H9 (cell line): ENCODE measurements around the gene C2CD2. TPM values are rescaled to one million over a fixed set of nuclear protein-coding genes. Genes with fewer than 3 reads are reported as not detected.

Experiments used
- DNase-seq: peaks from one replicate; pipeline ENCODE4 v3.0.0-alpha.2; 2017
- H2AFZ ChIP-seq: one replicate; pipeline ENCODE4 v1.6.1; 2013; ENCODE audit warnings: mild to moderate bottlenecking, low read length, control low read depth, moderate library complexity
- H2AK5ac ChIP-seq: 2 replicates; pipeline ENCODE4 v1.6.1; 2013; ENCODE audit warnings: low read length, control low read depth, mixed read lengths; ENCODE audit not compliant: insufficient read length
- H2BK120ac ChIP-seq: one replicate; pipeline ENCODE4 v1.6.1; 2013; ENCODE audit warnings: low read depth, mild to moderate bottlenecking, low read length, control low read depth, inconsistent platforms; ENCODE audit not compliant: poor library complexity, severe bottlenecking
- H2BK12ac ChIP-seq: 2 replicates; pipeline ENCODE4 v1.6.1; 2013; ENCODE audit warnings: low read length, control low read depth, mixed read lengths, low read depth; ENCODE audit not compliant: insufficient read length
- H2BK15ac ChIP-seq: 2 replicates; pipeline ENCODE4 v1.6.1; 2013; ENCODE audit warnings: low read depth, low read length, control low read depth
- H2BK20ac ChIP-seq: one replicate; pipeline ENCODE4 v1.6.1; 2013; ENCODE audit warnings: low read depth, mild to moderate bottlenecking, low read length, control low read depth, inconsistent platforms; ENCODE audit not compliant: poor library complexity, severe bottlenecking
- H2BK5ac ChIP-seq: 2 replicates; pipeline ENCODE4 v1.6.1; 2013; ENCODE audit warnings: low read length, control low read depth, mixed read lengths; ENCODE audit not compliant: insufficient read length
- H3K14ac ChIP-seq: 2 replicates; pipeline ENCODE4 v1.6.1; 2013; ENCODE audit warnings: low read length, control low read depth; ENCODE audit not compliant: insufficient read depth
- H3K18ac ChIP-seq: 2 replicates; pipeline ENCODE4 v1.6.1; 2013; ENCODE audit warnings: low read depth, mild to moderate bottlenecking, mixed read lengths, low read length, control low read depth; ENCODE audit not compliant: insufficient read length
- H3K23ac ChIP-seq: 2 replicates; pipeline ENCODE4 v1.6.1; 2013; ENCODE audit warnings: low read length, control low read depth, mixed read lengths, low read depth; ENCODE audit not compliant: insufficient read length
- H3K23me2 ChIP-seq: 2 replicates; pipeline ENCODE4 v1.6.1; 2013; ENCODE audit warnings: low read depth, mild to moderate bottlenecking, mixed read lengths, low read length, control low read depth; ENCODE audit not compliant: insufficient read length, poor library complexity, severe bottlenecking
- H3K27ac ChIP-seq: 2 replicates; pipeline ENCODE4 v1.5.1; 2013; ENCODE audit warnings: low read length, control low read depth, mixed read lengths, low read depth; ENCODE audit not compliant: insufficient read length
- H3K27me3 ChIP-seq: 2 replicates; pipeline ENCODE4 v1.6.1; 2013; ENCODE audit warnings: low read length, control low read depth, inconsistent platforms; ENCODE audit not compliant: insufficient read depth
- H3K4ac ChIP-seq: 2 replicates; pipeline ENCODE4 v1.6.1; 2013; ENCODE audit warnings: low read depth, mild to moderate bottlenecking, control low read depth, inconsistent platforms, low read length, moderate library complexity
- H3K4me1 ChIP-seq: 2 replicates; pipeline ENCODE4 v1.6.1; 2013; ENCODE audit warnings: low read length, control low read depth, inconsistent platforms; ENCODE audit not compliant: insufficient read depth
- H3K4me2 ChIP-seq: 2 replicates; pipeline ENCODE4 v1.6.1; 2013; ENCODE audit warnings: low read length, control low read depth, mixed read lengths; ENCODE audit not compliant: insufficient read length, insufficient read depth
- H3K56ac ChIP-seq: 2 replicates; pipeline ENCODE4 v1.6.1; 2013; ENCODE audit warnings: low read depth, mild to moderate bottlenecking, mixed read lengths, low read length, control low read depth; ENCODE audit not compliant: insufficient read length
- H3K79me1 ChIP-seq: 2 replicates; pipeline ENCODE4 v1.6.1; 2013; ENCODE audit warnings: low read depth, mild to moderate bottlenecking, moderate library complexity, low read length, control low read depth, inconsistent platforms; ENCODE audit not compliant: insufficient read depth, poor library complexity, severe bottlenecking
- H3K79me2 ChIP-seq: 2 replicates; pipeline ENCODE4 v1.6.1; 2013; ENCODE audit warnings: low read length, control low read depth, inconsistent platforms; ENCODE audit not compliant: insufficient read depth
- H3K9ac ChIP-seq: 2 replicates; pipeline ENCODE4 v1.6.1; 2013; ENCODE audit warnings: low read length, control low read depth, mixed read lengths; ENCODE audit not compliant: insufficient read length; ENCODE audit errors: extremely low read depth
- H3K9me3 ChIP-seq: one replicate; pipeline ENCODE4 v1.6.1; 2013; ENCODE audit warnings: low read depth, low read length, inconsistent platforms; ENCODE audit not compliant: control insufficient read depth
- H3T11ph ChIP-seq: one replicate; pipeline ENCODE4 v1.6.1; 2013; ENCODE audit warnings: mild to moderate bottlenecking, low read length, control low read depth, inconsistent platforms
- H4K20me1 ChIP-seq: one replicate; pipeline ENCODE4 v1.6.1; 2013; ENCODE audit not compliant: control insufficient read depth, insufficient read length, insufficient read depth
- H4K5ac ChIP-seq: 2 replicates; pipeline ENCODE4 v1.6.1; 2013; ENCODE audit warnings: low read depth, mild to moderate bottlenecking, mixed read lengths, low read length, control low read depth; ENCODE audit not compliant: insufficient read length
- H4K8ac ChIP-seq: replicated peaks from 2 replicates; pipeline ENCODE4 v1.6.1; 2013; ENCODE audit warnings: low read length, control low read depth, mixed read lengths, low read depth; ENCODE audit not compliant: insufficient read length
- H4K91ac ChIP-seq: 2 replicates; pipeline ENCODE4 v1.6.1; 2013; ENCODE audit warnings: low read depth, mild to moderate bottlenecking, moderate library complexity, mixed read lengths, low read length, control low read depth; ENCODE audit not compliant: insufficient read length
- H3K27ac Mint-ChIP-seq, 3 experiments: 2 replicates in 2 of 3; 3 replicates in 1 of 3; pipeline ENCODE4 v1.8.0; 2020 to 2021; ENCODE audit warnings: mixed read lengths in 3 of 3, mild to moderate bottlenecking in 1 of 3, moderate library complexity in 1 of 3
- H3K27me3 Mint-ChIP-seq: 2 replicates; pipeline ENCODE4 v1.8.0; 2021; ENCODE audit warnings: low read depth, mild to moderate bottlenecking, moderate library complexity, mixed read lengths
- H3K36me3 Mint-ChIP-seq, 3 experiments: 2 replicates in 2 of 3; 3 replicates in 1 of 3; pipeline ENCODE4 v1.8.0; 2020 to 2021; ENCODE audit warnings: low read depth in 3 of 3, mixed read lengths in 3 of 3; ENCODE audit not compliant: insufficient read depth in 1 of 3
- H3K4me1 Mint-ChIP-seq, 2 experiments: 2 replicates each; pipeline ENCODE4 v1.8.0; 2020; ENCODE audit warnings: mixed read lengths in 2 of 2
- H3K4me3 Mint-ChIP-seq, 2 experiments: 2 replicates in 1 of 2; 3 replicates in 1 of 2; pipeline ENCODE4 v1.8.0; 2020 to 2021; ENCODE audit warnings: mild to moderate bottlenecking in 2 of 2, mixed read lengths in 2 of 2, moderate library complexity in 1 of 2
- H3K9me3 Mint-ChIP-seq, 2 experiments: 2 replicates in 1 of 2; 3 replicates in 1 of 2; pipeline ENCODE4 v1.8.0; 2020; ENCODE audit warnings: mild to moderate bottlenecking in 2 of 2, mixed read lengths in 2 of 2, moderate library complexity in 1 of 2
- CTCF ChIP-seq: fragments of 200-600 bp; sonication (generic); conservative IDR thresholded peaks from 3 replicates; pipeline ENCODE4 v1.8.0; 2021; ENCODE audit warnings: antibody characterized with exemption, mild to moderate bottlenecking
- WGBS: extraction: QIAGEN DNeasy Blood & Tissue Kit; methylation state at CpG from one replicate; pipeline ENCODE4 v1.1.7; 2013; ENCODE audit warnings: missing lambda C conversion rate, low lambda C conversion rate, mixed read lengths; ENCODE audit not compliant: insufficient read length; ENCODE audit errors: extremely low coverage; 5-methylcytosine and 5-hydroxymethylcytosine counted together
- total RNA-seq: library from RNA; stranded (reverse); gene quantifications from 2 replicates; pipeline ENCODE4 v1.2.1, GENCODE V29; 2021

The C2CD2 gene
- total RNA-seq, 1 experiment from 2014 or later, result 14.6 TPM

- Histone ChIP-seq H3K4ac (no peak overlapping the region), H4K8ac (no peak overlapping the region), H4K20me1 (no peaks in the 10 kb centered on the region), H3K9ac (no peak overlapping the region), H4K91ac (no peak overlapping the region), H2AK5ac (no peak overlapping the region), H3K56ac (no peak overlapping the region), H3K79me1 (no peaks in the 10 kb centered on the region), H3T11ph (no peak overlapping the region), H3K79me2 (no peaks in the 10 kb centered on the region), H2BK15ac (no peak overlapping the region), H3K23ac (no peak overlapping the region), H3K4me1 (no peaks in the 10 kb centered on the region), H2BK120ac (no peak overlapping the region), H3K23me2 (no peaks in the 10 kb centered on the region), H3K14ac (no peak overlapping the region; the same call in 1 of the 2 replicates), H2BK12ac (no peak overlapping the region), H3K27ac (no peak overlapping the region), H3K27me3 (no peaks in the 10 kb centered on the region), H3K9me3 (no peaks in the 10 kb centered on the region), H2AFZ (no peak overlapping the region), H2BK5ac (no peak overlapping the region), H4K5ac (no peak overlapping the region), H3K18ac (no peak overlapping the region), H2BK20ac (no peak overlapping the region), H3K4me2 (no peak overlapping the region)
- no peak overlapping the region; a peak in 1 of 7 replicates for H3K27ac Mint-ChIP-seq
- no peaks in the 10 kb centered on the region for H3K27me3 Mint-ChIP-seq
- no peak overlapping the region for H3K4me3 Mint-ChIP-seq
- TF ChIP-seq CTCF, result no peak
- H3K9me3 Mint-ChIP-seq, result no peaks in the 10 kb centered on the region
- no peak for DNase-seq
- H3K36me3 Mint-ChIP-seq, result peaks cover 1 to 13% (median 11%) of the 10 kb centered on the region in 3 experiments; a peak in 5 of 7 replicates
- H3K4me1 Mint-ChIP-seq, result peaks cover 5 to 6% of the 10 kb centered on the region in 2 experiments; a peak in 2 of 4 replicates
- WGBS, result no CpG with 5 or more reads among the region's 23 CpGs
These were observed 50.1 kb downstream of the C2CD2 start for GRCh38 chr21:41903559-41904351.
